Measurements from ENCODE around the gene C1S.

DNA sequence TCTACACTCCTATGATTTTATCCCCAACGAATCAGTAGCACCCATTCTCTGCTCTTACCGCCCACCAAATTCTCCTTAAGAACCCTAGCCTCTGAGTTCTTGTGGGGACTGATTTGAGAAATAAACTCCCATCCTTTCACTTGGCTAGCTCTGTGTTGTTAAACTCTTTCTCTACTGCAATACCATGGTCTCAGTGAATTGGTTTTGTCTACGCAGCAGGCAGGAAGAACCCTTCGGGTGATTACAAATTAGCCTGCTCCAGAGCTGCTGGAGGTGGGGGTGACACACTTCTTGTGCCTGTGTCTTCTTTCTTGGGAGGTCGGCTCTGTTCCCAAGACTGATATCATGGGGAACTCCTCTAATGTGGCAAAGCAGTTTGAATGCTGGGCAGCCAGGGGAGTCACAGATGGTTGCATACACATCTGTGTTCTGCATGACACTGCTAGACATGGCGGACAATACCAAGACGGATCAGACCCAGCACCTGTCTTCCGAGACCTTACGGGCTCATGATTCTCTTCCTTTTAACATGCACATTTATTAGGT is 1.6 kb upstream of the C1S start:
- TF ChIP-seq, protein P1, sequence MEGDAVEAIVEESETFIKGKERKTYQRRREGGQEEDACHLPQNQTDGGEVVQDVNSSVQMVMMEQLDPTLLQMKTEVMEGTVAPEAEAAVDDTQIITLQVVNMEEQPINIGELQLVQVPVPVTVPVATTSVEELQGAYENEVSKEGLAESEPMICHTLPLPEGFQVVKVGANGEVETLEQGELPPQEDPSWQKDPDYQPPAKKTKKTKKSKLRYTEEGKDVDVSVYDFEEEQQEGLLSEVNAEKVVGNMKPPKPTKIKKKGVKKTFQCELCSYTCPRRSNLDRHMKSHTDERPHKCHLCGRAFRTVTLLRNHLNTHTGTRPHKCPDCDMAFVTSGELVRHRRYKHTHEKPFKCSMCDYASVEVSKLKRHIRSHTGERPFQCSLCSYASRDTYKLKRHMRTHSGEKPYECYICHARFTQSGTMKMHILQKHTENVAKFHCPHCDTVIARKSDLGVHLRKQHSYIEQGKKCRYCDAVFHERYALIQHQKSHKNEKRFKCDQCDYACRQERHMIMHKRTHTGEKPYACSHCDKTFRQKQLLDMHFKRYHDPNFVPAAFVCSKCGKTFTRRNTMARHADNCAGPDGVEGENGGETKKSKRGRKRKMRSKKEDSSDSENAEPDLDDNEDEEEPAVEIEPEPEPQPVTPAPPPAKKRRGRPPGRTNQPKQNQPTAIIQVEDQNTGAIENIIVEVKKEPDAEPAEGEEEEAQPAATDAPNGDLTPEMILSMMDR (IDR thresholded peaks at IDR 0.05), result no peak
- no peak for TF ChIP-seq POLR2A (IDR thresholded peaks at IDR 0.05)
